HCEC 1CT (cell line): ENCODE results near the gene PLEKHM1.

ENCODE experiments used
- DNase-seq: peaks from one replicate; pipeline ENCODE4 v3.0.0-alpha.2; 2017

PLEKHM1 gene

DNA sequence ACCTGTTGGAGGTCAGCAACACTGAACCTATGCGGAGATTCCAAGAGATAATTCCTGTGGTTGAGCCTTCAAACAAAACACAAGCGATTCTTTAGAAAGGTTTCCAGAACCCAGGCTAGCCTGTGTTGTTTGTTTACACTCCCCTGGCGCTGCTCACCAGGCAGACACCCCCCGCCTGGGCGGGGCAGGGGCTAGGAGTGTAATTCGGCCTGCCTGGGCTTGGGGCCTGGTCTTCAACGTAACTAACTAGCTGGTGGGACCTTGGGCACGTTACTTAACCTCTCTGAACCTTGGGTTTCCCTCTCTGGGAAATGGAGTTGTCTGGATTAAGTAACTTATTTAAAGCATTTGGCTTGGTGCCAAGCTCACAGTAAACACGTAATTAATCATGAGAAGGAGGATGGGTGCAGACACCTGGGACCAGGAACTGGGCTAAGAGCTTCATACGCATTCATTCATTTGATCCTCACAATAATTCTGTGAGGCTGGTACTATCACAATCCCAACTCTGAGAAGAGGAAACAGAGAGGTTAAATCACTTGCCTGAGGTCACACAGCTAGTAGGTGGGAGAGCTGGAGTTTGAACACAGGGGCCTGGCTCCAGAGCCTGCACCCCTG, 50.3 kb downstream of the PLEKHM1 start:
- DNase-seq = no peak

DNA sequence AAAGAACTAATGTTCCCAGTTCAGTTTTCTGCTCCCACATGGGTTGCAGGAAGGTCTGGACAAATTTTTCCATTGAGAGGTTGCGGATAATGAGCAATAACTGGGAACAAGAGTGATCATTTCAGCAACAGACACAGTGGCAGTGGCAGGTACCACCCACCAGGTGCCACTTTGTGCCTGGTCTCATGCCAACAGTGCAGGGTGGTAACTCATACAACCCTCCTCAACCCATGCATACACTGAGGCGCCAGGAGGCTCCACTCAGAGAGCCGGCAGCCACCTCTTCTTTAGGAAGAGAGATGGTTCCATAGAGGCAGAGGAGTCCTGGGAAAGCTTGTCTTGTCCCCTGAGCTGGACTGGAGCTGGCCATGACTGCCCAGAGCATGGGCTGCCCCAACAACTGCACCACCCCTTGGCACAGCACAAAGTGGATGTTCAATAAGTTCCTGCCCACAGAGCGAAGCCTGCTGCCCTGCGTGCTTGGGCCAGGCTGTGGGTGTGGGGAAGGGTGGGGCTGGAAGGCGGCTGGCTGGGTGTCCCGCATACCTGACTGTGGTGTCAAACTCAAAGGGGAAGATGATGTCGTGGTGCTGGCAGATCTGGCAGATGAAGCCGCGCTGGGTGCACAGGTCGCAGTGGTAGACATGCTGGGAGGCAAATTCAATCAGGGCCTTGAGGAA, 51.5 kb downstream of the PLEKHM1 start:
- DNase-seq = no peak

DNA sequence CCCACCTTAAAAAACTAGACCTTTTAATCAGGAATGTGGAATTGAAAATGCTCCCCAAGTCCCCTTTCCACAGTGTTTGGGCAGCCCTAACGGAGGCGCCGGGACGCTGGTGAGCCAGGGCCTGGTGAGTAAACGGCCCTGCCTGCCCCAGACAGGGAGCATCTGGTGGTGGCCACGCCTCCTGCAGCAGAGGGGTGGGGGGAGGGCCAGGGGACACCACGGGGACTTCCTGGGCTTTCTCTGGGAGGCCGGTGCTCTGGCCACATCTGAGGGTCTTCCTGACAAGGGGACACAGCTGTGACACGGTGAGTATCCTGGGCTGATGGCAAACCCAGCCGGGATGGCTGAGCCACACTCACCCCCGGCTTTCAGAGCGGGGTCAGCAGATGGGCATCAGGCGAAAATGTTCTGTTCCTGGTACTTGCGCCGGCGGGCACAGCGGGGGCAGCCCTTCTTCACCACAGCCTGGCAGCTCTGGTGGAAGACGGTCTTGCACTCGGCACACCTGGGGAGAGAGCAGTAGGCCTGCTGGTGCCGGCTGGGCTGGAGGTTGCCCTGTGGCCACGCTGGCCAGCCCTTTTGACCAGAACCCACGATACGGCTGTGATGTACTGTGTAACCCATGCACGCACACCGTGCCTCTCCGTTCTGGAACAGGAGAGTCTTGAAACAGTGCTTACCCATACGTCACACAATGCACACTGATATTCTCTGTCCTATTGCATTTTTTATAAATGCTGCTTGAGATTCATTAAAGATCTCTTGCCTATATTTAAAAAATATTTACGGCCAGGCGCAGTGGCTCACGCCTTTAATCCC, 52.8 kb downstream of the PLEKHM1 start:
- no peak for DNase-seq

DNA sequence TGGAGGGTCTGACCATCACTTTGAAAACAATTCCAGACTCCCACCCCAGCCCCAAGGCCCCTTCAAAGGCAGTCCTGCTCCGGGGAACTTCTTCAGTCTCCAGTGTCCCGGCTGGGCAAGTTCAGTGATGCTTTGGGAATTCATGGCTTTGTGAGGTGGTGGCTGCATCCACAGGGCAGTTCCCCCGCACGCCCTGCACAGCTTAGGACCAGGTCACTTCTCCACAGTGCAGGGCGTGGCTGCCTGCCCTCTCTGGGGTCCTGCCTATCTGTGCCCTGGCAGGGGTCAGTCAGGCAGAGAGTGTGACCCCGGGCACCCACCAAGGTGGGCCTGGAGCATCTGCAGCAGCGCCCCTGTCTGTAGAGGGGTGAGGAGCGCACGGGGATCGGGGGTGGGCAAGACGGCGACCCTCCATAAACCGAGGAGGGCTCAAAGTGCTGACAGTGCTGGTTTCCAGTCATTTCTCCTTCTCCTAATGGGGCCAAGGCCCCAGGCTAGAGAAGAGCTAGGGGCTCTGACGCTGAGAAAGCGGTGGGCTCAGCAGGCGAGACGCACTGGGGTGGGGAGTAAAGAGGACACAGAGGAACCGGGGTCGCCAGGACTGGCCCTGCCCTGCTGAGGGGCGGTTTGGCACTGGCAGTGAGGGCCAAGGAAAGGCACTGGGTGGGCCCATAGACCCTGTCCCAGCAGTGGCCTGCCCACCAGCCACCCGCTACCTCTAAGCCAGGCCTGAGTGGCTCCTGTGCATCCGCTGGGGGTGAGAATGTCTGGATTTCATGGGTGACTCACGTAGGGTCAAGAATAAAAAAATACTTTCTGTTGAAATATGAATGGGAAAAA, 53.7 kb downstream of the PLEKHM1 start:
- DNase-seq = no peak

DNA sequence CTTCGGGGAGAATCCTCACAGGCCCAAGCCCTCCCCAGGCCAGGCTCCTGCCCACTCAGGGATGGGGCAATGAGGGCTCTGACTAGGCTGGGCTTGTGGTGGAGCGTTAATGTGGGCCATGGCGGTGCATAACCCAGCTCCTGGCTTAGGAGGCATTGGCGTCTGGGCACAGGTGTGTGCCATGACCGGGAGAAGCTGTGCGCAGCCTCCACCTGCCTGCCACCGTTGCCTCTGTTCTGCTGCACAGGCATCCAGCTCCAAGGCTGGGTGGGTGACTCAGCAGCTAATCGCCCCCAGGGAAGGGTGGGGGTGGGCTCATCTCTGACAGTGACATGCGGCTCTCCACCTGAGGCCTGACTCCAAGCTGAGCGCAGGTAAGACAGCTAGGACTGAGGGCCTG, 54.4 kb downstream of the PLEKHM1 start:
- DNase-seq = no peak

DNA sequence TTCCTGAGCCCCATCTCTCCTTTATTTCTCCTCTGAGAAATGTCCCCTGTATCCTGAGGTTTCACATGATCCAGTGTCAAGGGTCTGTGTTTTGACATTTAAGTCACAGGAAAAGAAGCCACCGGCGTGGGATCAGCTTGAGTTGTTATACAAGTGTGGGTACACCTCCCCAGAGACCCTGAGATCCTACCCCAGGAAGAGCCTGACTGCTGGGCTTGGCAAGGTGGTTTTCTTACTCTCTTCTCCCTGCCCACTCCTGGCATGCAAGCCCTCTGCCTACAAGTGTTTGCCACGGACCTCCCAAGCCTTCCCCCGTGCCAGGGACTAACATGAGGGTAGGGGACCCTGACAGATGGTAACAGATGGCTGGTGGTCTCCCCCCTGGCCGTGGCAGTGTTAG, 55.0 kb downstream of the PLEKHM1 start:
- no peak for DNase-seq

DNA sequence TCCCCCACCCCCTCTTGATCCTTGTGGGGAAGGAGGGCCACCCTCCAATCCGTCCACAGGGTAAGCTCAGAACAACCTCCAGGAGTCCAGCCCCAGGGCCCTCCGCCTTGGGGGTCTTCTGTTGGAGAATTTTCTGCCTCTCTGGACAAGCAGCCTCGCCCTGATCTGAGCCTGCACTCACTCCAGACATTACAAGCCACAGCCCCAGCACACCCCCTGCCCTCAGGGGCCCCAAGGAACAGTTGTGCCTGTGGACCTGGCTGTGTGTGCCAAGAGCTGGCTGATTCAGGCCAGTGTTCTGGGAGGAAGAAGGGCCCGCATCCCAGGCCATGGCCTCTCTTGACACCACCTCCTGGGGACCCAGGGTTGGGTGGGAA, 57.4 kb downstream of the PLEKHM1 start:
- no peak for DNase-seq

DNA sequence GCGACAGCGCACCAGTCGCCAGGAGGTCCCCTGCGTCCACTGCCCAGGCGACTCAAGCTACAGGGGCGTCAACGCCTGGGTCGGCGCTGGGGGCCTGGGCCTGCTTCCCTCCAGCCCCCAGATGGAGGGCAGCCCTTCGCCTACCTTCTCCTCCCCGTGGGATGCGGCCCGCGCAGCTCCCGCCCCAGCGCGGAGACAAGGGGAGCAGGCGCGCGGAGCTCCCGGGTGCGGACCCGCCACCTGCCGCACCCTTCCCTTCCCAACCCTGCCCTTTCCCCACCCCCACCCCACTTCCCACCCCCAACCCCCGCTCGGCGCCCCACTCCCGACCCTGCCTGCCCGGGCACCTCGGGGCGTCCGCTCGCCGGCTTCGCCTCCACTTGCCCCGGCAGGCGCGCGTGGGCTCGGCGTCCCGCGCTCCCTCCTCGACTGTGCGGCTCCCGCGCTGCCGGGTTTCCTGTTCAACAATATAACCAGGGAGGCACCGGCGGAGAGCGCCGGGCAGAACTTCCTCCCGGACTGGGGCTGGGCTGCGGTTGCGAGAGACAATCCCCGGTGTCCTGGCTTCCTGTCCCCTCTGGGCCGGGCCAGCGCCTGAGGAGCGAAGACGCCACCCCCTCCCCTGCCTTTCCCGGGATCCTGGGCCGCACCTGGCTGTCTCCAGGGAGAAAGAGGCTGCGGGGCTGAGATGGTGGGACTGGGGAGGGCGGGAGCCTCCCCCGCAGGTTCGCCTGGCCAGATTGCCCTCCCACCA, 57.9 kb downstream of the PLEKHM1 start, which contains the start of gene ARHGAP27:
TSS of gene ARHGAP27 (minus strand) at position 466 of the 754 bp plus-strand sequence. CDS start 2,591 bp downstream, outside the sequence.
- no peak for DNase-seq

DNA sequence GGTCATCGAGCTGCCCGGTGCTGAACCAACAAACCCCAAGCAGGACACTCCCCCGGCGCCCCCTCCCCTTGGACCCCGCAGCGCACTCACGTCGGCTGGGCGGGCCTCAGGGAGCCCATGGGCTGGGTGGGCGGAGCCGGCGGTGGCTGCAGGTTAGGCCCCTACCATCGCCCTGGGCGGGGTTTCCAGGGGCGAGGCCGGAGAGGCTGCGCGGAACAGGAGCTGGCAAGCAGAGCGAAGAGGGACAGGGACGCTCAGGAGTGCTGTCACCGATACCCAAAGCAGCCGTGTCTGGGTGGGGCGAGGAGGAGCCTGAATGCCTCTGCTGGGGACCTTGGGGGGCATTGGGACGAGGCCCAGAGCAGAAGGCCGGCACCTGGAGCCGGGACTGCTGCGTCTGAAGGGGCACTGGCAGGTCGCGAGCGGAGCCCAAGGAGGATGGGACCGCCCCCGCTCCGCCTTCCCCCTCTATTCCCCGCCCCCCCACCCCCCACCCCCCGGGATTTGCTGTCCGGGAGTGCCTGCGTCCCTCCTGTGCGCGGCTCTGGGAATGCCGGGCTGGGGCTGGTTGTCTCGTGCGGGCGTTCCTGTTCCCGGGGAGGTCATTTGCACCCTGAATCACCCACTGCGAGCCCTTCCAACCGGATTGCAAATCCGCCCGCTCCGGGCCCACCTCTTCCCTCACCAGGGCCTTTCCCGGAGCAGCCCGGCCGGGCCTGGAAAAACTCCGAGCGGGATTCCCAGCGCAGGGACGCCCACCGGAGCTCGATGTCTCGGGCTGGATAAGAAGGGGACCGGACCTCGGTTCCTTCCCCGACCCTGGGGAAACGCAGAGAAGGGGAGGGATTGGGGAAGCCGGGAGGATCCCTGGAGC, 58.8 kb downstream of the PLEKHM1 start:
- DNase-seq = peak; percentile 53

DNA sequence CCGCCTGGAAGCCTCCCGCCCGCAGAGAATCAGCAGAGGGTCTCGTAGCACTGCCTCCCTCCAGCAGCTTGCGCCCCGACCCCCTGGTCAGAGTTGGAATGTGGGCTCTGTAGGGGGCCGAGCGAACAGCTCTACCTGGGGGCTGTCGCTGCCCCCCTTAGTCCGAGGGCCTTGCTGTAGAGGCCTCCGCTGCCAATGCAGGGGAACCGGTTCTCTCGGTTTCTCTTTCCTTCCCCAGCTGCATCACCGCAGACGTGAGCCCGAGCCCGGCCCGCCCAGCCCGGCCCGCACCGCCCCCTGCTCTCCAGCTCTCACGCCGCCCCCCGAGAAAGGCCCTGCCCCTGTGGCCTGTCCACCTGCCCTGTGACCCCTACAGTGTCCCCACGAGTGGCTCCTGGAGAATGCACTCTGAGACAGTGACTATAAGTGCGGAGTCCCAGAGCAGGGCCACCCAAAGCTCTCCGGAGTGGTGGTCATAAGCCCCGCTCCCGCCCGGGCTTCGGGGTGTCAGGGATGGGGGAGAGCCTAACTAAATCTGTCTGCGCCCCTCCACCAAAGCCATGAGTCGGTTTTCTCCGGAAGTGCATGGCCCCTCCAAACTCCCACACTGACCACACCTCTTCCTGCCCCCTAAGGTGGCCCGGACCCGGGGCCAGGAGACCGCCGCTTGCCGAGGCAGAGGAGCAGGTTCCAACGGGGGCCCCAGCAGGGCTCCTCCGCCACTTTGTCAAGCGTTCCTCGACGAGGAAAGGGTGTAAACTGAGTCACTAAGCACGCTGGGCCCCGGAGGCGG, 59.6 kb downstream of the PLEKHM1 start:
- no peak for DNase-seq

DNA sequence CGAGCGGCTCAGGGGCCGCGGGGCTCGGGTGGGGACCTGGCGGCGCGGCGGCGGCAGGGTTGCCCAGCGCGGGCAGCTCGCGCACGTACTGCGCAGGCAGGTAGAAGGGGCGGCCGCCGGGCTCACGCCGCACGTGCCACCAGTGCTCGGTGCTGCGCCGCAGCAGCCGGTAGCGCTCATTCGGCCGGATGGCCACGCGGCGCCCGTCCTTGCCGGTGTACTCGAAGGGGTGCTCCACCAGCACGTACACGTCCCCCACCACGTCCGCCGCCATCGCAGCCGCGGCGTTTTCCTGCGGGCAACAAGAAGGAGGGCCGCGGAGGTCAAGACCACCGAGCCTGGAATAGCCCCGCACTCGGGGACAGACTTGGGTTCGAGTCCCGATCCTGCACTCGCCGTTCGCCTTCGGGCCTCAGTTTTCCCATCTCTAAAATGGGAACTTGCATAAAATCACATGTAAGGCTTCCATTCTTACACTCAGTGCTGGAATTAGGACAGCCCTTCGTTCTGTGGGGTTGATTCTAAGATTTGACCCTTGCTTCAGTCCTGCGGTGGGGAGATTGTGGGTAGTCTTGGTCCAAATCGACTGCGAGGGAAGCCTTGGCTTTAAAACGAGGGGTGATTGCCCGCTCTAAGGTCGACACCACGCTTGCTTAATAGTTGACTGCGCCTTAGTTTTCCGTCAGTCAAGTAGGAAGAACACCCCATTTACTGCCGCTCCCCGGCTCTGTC, 60.3 kb downstream of the PLEKHM1 start:
- DNase-seq = no peak

DNA sequence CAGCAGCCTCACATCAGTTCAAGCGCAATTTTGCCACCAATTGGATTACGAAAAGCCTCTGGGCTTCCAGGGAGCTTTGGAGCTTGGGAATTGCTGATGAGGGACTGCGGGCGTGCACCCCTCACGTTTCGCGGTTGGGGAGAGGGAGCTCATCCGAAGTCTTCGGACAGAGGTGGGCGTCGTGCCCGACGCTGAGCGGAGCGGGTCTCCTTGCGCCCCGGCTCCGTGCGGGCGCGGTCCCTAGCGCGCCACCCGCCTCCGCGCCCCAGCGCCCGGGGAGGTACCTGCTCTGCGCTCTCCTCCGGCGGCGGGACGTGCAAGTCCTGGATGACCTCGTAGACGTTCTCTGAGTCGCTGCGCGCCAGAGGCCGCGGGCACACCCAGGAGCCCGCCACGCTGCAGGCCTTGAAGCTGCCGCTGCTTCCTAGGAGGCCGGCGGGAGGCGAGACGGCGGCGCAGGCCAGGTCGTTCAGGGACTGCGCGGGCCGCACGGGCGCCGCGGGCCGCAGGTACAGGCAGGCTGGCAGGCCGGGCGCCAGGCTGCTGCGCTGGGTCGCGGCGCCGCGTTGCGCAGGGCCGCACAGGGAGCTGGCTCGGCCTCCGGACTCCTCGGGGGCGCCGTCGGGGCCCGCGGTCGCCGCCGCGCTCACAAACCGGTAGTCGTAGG, 61.0 kb downstream of the PLEKHM1 start:
- no peak for DNase-seq

DNA sequence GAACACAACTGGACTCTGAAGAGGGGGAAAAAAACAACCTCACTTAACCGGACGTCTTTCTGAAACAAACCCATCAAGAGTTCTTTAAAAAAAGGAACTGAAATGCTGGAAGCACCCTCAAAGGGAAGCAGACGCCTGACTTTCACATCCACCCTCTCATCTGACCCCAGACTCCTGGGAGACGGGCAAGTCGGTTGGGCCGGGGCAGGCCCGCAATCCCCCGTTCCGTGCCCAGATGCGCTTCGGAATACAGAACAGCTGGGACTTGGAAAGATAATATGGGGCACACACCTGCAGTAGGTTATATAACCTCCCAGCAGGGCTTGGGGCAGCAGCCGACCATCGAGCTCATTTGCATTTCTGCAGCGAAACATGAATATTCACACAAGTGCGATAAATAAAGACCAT, 61.6 kb downstream of the PLEKHM1 start:
- no peak for DNase-seq

DNA sequence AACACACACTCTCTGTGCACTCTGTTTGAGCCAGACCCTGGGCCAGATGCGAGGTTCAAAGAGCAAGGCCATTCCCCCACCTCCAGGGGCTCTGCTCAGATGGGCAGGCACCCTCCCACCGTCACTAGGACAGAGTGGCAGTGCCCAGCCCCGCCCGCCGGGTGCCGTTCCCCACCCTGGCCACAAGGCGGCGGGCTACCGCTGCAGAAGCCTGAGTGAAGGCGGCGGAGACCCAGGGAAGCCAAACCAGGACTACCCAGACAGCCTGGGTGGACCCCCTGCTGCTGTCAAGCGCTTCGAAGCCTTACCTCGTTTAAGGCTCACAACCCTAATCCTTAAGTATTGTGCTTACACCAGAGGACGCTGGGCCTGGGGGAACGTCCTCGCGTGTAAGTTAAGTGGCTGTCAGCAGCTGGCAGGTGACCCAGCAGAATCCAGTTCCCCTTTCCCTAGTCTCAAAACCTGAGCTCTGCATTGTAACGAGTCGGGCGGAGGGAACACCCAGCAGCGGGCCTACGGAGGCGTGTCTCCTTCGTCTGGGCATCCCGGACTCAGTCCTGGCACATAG, 62.4 kb downstream of the PLEKHM1 start:
- DNase-seq = peak; percentile 55

DNA sequence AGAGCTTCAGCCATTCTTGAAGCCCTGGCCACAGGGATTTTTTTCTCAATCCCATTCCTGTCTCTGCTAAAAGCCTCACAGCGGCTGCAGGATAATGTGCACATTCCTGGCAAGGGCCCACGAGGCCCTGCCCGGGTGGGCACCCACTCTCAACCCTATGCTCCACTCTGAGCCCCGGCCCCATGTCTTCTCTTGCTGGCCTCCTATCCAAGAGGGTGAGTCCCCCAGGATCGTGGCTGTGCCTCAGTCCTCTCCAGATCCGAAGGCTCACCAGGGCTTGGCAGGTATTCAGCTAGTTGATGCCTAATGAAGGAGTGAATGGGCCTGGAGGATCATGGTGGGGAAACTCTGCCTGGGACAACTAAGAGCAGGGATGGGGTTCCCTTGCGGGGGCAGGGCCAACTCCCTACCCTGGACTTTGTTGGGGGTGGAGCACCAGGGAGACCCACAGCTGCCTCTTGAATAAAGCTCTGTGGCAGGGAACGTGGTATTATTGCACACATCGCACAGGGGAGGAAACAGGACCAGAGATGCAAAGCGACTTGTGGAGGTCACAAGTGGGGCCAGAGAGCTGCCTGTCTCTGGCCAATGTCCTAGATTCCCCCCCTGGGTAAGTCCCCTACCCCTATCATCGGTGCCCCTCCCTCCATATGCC, 63.2 kb downstream of the PLEKHM1 start:
- DNase-seq = no peak

DNA sequence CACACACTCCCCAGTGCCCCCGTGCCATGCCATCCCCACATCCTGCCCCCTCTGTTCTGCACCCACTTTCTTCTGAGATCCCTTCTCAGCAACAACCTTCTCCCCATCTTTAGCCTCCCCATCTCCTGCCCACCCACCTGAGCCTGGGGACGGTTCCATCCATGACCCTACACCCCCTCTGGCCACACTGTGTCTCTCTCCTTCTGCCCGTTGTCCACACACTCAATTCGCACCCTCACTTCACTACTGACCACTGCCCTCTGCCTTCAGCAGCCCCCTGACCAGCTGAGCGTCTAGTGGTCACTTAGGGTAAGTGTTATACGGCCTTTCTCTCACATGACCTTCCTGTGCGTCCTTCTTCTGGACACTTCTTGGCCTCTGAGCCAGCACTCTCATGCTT, 64.0 kb downstream of the PLEKHM1 start:
- no peak for DNase-seq

DNA sequence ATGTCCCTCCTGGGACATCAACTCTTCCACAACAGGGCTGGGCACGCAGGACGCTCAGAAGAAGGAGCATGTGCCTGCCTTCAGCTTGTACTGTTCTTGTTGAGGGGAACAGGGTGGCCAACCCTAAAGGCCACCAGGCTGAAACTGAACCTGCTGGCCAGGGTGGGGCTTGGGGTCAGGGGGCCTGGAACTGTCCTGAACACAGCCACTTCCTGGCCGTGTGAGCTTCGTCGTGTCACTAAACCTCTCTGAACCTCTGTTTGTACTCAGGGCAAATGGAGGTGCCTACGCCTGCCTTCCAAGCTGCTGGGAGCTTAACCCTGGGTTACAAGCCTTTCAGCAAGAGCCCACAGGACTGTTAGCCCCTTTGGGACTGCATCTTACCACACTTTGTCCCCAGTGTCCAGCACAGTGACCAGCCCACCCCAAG, 64.5 kb downstream of the PLEKHM1 start:
- no peak for DNase-seq
